H1 (cell line): ENCODE data around the gene TMEM232. TPM values are rescaled to one million over a fixed set of nuclear protein-coding genes. Genes with fewer than 3 reads are reported as not detected.

Experiments used
- HDAC2 ChIP-seq, 2 experiments: fragments of 300-600 bp in 1 of 2; sonication (generic) in 1 of 2; IDR thresholded peaks; 2 replicates each; pipeline ENCODE4 v1.6.1; 2011 to 2012; ENCODE audit warnings: low read depth in 2 of 2, low read length in 2 of 2, mild to moderate bottlenecking in 2 of 2, moderate library complexity in 2 of 2, borderline replicate concordance in 1 of 2, inconsistent platforms in 1 of 2
- KDM4A ChIP-seq: IDR thresholded peaks from one replicate; pipeline ENCODE4 v1.7.1; 2012; ENCODE audit warnings: low read depth, mild to moderate bottlenecking, moderate library complexity, low read length, inconsistent platforms; ENCODE audit not compliant: severe bottlenecking
- polyA plus RNA-seq, 7 experiments: library from polyadenylated mRNA; depleted of rRNA in 3 of 7; stranded (reverse) in 5 of 7; unstranded in 2 of 7; fragments of >200 nt in 5 of 7; fragments of 200-250 nt in 2 of 7; gene quantifications; 1 replicate in 5 of 7; 2 replicates in 1 of 7; 4 replicates in 1 of 7; pipeline versions ENCODE4 v1.2.1 to v1.2.3, GENCODE V29; 2011 to 2013; ENCODE audit warnings: missing spikeins in 2 of 7, mixed read lengths in 2 of 7
- total RNA-seq: library from RNA; stranded (reverse); fragmentation: NEBNext Ultra II Directional; extraction: Animal tissue kit (Norgen Biotek cat#: 25700); gene quantifications from 2 replicates; pipeline ENCODE4 v1.2.1, GENCODE V29; 2021

The TMEM232 gene
- total and polyA plus RNA-seq, 2 of the 8 experiments (the other 6 are each of a cell fraction or from before 2014, with no cell fraction given) = 0.38 to 1.3 TPM

DNA sequence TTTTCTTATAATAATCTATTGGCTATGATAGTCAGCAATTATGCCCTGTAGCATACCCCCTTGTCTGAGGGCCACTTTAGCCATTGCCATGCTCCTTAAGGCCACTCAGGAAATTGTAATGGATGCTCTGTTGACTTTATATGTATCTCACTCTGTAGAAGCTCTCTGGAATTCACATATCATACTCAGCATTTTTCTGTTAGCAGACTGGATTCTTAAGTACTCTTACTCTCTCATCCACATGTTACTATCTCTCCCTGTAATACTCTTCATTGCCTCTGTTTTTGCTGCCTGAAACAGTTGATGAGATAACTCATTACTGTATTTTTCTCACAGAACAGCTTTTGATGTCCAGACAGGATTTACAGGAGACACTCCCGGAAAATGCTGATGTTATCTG lies 24.2 kb downstream of the TMEM232 start (continued):
- TF ChIP-seq KDM4A (no peak), HDAC2 (IDR thresholded peaks at IDR 0.05; ENCODE audit: borderline replicate concordance in 1 of 2, low read depth in 2 of 2, low read length in 2 of 2) (no peak)
- TF ChIP-seq, all 59 proteins: peak for 0
